Measurements from ENCODE around the gene AURKB. TPM values are rescaled to one million over a fixed set of nuclear protein-coding genes. Genes with fewer than 3 reads are reported as not detected.

The AURKB gene
- total and polyA plus RNA-seq, 2 of the 13 experiments (the other 11 are each of a cell fraction or from before 2014, with no cell fraction given), result 29.5 to 75.3 TPM

- peak; percentile 92 for TF ChIP-seq ZFX (CRISPR knock-in tag; IDR thresholded peaks at IDR 0.05; ENCODE audit: low read depth)
- 0 out of 2 replicates have a peak, but pooled peaks have one; percentile 56 for TF ChIP-seq EED (CRISPR knock-in tag; IDR thresholded peaks at IDR 0.05)
- TF ChIP-seq ZNF772 (CRISPR knock-in tag; IDR thresholded peaks at IDR 0.05), result peak; percentile 54; the same call in 1 of the 2 replicates
- TF ChIP-seq ZNF607 (CRISPR knock-in tag; IDR thresholded peaks at IDR 0.05; ENCODE audit: borderline replicate concordance), result peak; percentile 82
- TF ChIP-seq ZNF33B (CRISPR knock-in tag; IDR thresholded peaks at IDR 0.05), result no peak
- TF ChIP-seq ZBTB8A (CRISPR knock-in tag; IDR thresholded peaks at IDR 0.05; ENCODE audit: borderline replicate concordance, low read depth), result no peak
- TF ChIP-seq DNMT1 (CRISPR knock-in tag; IDR thresholded peaks at IDR 0.05), result 0 out of 2 replicates have a peak, but pooled peaks have one; percentile 59
- peak; percentile 25; the same call in 1 of the 2 replicates for TF ChIP-seq ZBTB7B (CRISPR knock-in tag; IDR thresholded peaks at IDR 0.05)
- no peak for TF ChIP-seq ZC3H4 (CRISPR knock-in tag; IDR thresholded peaks at IDR 0.05; ENCODE audit: borderline replicate concordance)
- TF ChIP-seq, protein P1, sequence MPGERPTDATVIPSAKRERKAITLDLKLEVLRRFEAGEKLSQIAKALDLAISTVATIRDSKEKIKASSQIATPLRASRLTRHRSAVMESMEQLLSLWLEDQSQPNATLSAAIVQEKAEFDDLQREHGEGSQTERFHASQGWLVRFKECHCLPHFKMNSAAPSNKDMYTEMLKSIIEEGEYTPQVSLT (CRISPR knock-in tag; IDR thresholded peaks at IDR 0.05; ENCODE audit: borderline replicate concordance, low read depth), result no peak
- peak; percentile 56 for TF ChIP-seq FOXP4 (CRISPR knock-in tag; IDR thresholded peaks at IDR 0.05)
- TF ChIP-seq HDAC1 (CRISPR knock-in tag; IDR thresholded peaks at IDR 0.05), result peak; percentile 99
- peak; percentile 81; the same call in 1 of the 2 replicates for TF ChIP-seq PRMT3 (CRISPR knock-in tag; IDR thresholded peaks at IDR 0.05; ENCODE audit: borderline replicate concordance, low read depth)
- no peak for TF ChIP-seq SP140L (CRISPR knock-in tag; IDR thresholded peaks at IDR 0.05; ENCODE audit: borderline replicate concordance)
- TF ChIP-seq NR0B2 (CRISPR knock-in tag; IDR thresholded peaks at IDR 0.05), result peak; percentile 97
- TF ChIP-seq, protein P2, sequence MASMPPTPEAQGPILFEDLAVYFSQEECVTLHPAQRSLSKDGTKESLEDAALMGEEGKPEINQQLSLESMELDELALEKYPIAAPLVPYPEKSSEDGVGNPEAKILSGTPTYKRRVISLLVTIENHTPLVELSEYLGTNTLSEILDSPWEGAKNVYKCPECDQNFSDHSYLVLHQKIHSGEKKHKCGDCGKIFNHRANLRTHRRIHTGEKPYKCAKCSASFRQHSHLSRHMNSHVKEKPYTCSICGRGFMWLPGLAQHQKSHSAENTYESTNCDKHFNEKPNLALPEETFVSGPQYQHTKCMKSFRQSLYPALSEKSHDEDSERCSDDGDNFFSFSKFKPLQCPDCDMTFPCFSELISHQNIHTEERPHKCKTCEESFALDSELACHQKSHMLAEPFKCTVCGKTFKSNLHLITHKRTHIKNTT (CRISPR knock-in tag; IDR thresholded peaks at IDR 0.05), result no peak
- TF ChIP-seq, protein P3, sequence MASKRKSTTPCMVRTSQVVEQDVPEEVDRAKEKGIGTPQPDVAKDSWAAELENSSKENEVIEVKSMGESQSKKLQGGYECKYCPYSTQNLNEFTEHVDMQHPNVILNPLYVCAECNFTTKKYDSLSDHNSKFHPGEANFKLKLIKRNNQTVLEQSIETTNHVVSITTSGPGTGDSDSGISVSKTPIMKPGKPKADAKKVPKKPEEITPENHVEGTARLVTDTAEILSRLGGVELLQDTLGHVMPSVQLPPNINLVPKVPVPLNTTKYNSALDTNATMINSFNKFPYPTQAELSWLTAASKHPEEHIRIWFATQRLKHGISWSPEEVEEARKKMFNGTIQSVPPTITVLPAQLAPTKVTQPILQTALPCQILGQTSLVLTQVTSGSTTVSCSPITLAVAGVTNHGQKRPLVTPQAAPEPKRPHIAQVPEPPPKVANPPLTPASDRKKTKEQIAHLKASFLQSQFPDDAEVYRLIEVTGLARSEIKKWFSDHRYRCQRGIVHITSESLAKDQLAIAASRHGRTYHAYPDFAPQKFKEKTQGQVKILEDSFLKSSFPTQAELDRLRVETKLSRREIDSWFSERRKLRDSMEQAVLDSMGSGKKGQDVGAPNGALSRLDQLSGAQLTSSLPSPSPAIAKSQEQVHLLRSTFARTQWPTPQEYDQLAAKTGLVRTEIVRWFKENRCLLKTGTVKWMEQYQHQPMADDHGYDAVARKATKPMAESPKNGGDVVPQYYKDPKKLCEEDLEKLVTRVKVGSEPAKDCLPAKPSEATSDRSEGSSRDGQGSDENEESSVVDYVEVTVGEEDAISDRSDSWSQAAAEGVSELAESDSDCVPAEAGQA (IDR thresholded peaks at IDR 0.05; ENCODE audit: low read depth), result no peak
- TF ChIP-seq, protein P3 (CRISPR knock-in tag; IDR thresholded peaks at IDR 0.05; ENCODE audit: borderline replicate concordance), result no peak
Measured at GRCh38 chr17:8209907-8210760, at the start of gene AURKB (continued).

Measured in HepG2 (cell line).